Measurements from ENCODE around the gene CCDC28B. TPM values are rescaled to one million over a fixed set of nuclear protein-coding genes. Genes with fewer than 3 reads are reported as not detected.
A peak's percentile ranks its signal among the peaks of the same experiment; 100 is the strongest.

CCDC28B gene
- polyA plus RNA-seq (2011; rRNA removed) (1.1 and 1.2 TPM in 2 replicates), polyA plus RNA-seq (2017; fragmentation: RNase III; extraction: RNeasy Plus Mini Kit Qiagen cat#74134 plus additional on column Dnase treatment) (3.3 to 4.6 TPM (median 4.4 TPM) in 3 replicates), polyA minus RNA-seq (2011; rRNA and poly(A)+ RNA removed) (0.24 and 0.79 TPM in 2 replicates)
- 2.4 and 3.3 TPM in 2 replicates for polyA plus RNA-seq (2012; cell fraction: cytosol; rRNA removed)
- polyA plus RNA-seq (2012; cell fraction: nucleus; rRNA removed): 1.7 and 2.3 TPM in 2 replicates

DNA sequence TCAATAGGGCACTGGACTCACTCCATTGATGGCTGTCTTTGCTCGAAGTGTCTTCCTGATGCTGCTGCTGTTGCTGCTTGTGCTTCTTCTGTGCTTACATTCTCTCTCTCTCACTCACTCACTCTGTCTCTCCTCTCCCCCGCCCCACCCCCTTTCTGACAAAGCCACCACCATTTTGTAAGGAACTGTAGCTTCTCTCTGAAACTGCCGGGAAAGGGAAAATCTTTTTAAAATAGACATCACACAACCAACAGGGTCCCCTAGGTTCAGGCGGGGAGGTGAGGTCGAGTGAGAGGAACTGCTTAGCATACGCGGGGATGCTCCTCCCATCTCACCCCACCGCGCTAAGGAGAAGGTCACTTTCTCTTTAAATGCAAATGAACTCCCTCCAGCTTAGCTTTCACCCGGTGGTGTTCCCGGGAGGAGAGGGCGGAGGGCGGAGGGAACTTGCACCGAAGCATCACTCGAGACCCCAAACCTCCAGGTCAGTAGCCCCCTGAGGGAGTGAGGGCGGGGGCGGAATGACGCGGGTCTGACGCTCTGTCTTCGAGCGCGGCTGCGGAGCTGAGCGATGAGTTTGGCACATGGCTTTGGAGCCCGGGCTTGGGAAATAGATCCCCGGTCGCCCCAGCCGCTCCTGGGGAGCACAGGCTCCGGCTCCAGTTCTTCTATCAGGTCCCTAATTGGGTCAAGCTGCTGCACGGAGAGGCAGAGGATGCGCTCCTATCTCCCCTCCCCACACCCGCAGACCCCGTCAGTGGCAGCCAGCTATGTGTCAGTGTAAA is at the start of gene CCDC28B:
TSS of gene CCDC28B (plus strand) at position 370 of the 785 bp plus-strand sequence. CDS start 1,341 bp downstream, outside the sequence.
- 0 out of 3 replicates have a peak, but pooled peaks cover 5% of the 10 kb centered on the region for H3K4me1 ChIP-seq
- H3K27ac ChIP-seq: peak within 1 kb of the TSS; percentile 15 to 77; a peak in 5 of 6 replicates
- ChIA-PET POLR2A (interaction anchor here (1.1 to 2.6 kb wide), 3 partner anchors 21 to 136 kb away, joined by 3 to 16 read pairs (median 5); partner anchors contain the start of genes MARCKSL1, TMEM39B and TXLNA), CTCF (interaction anchor here (1.2 to 3.1 kb wide), 4 partner anchors 9 to 48 kb away, joined by 3 to 14 read pairs (median 6); no protein-coding TSS in a partner anchor)
- 12% methylated on average over 13 of the region's 34 CpGs for WGBS (ENCODE audit: missing lambda C conversion rate)
- peak in 1 of 2 experiments; percentile 49 for DNase-seq (ENCODE audit: low read depth in 1 of 2, low spot score in 1 of 2)
- FAIRE-seq: no peak
- peak within 1 kb of the TSS; percentile 35 for H3K4me3 ChIP-seq
- peak within 1 kb of the TSS; percentile 63 for H3K4me2 ChIP-seq
- peak; percentile 48 to 53 for ATAC-seq
- H3K9me3 ChIP-seq: no peaks in the 10 kb centered on the region
- TF ChIP-seq, protein P1, sequence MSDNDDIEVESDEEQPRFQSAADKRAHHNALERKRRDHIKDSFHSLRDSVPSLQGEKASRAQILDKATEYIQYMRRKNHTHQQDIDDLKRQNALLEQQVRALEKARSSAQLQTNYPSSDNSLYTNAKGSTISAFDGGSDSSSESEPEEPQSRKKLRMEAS (IDR thresholded peaks at IDR 0.05): peak; percentile 83
- TF ChIP-seq POLR2A (IDR thresholded peaks at IDR 0.05; ENCODE audit: low read length): no peak
- no peak for TF ChIP-seq JUNB (IDR thresholded peaks at IDR 0.05)
- TF ChIP-seq MYC (IDR thresholded peaks at IDR 0.05; ENCODE audit: borderline replicate concordance, low read length): no peak
- TF ChIP-seq KDM5A (IDR thresholded peaks at IDR 0.05): no peak
- TF ChIP-seq, protein P2, sequence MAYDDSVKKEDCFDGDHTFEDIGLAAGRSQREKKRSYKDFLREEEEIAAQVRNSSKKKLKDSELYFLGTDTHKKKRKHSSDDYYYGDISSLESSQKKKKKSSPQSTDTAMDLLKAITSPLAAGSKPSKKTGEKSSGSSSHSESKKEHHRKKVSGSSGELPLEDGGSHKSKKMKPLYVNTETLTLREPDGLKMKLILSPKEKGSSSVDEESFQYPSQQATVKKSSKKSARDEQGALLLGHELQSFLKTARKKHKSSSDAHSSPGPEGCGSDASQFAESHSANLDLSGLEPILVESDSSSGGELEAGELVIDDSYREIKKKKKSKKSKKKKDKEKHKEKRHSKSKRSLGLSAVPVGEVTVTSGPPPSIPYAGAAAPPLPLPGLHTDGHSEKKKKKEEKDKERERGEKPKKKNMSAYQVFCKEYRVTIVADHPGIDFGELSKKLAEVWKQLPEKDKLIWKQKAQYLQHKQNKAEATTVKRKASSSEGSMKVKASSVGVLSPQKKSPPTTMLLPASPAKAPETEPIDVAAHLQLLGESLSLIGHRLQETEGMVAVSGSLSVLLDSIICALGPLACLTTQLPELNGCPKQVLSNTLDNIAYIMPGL (CRISPR knock-in tag; IDR thresholded peaks at IDR 0.05; ENCODE audit: borderline replicate concordance): no peak
- TF ChIP-seq CBX2 (IDR thresholded peaks at IDR 0.05; ENCODE audit: borderline replicate concordance, low read depth): no peak
- TF ChIP-seq ZFP36 (IDR thresholded peaks at IDR 0.05; ENCODE audit: borderline replicate concordance, partially characterized antibody): no peak
- TF ChIP-seq, protein P3, sequence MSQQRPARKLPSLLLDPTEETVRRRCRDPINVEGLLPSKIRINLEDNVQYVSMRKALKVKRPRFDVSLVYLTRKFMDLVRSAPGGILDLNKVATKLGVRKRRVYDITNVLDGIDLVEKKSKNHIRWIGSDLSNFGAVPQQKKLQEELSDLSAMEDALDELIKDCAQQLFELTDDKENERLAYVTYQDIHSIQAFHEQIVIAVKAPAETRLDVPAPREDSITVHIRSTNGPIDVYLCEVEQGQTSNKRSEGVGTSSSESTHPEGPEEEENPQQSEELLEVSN (IDR thresholded peaks at IDR 0.05; ENCODE audit: borderline replicate concordance, low read depth): peak; percentile 82; the same call in 1 of the 2 replicates
- TF ChIP-seq, protein P4, sequence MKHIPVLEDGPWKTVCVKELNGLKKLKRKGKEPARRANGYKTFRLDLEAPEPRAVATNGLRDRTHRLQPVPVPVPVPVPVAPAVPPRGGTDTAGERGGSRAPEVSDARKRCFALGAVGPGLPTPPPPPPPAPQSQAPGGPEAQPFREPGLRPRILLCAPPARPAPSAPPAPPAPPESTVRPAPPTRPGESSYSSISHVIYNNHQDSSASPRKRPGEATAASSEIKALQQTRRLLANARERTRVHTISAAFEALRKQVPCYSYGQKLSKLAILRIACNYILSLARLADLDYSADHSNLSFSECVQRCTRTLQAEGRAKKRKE (CRISPR knock-in tag; IDR thresholded peaks at IDR 0.05; ENCODE audit: low read depth): peak; percentile 67; the same call in 1 of the 2 replicates

DNA sequence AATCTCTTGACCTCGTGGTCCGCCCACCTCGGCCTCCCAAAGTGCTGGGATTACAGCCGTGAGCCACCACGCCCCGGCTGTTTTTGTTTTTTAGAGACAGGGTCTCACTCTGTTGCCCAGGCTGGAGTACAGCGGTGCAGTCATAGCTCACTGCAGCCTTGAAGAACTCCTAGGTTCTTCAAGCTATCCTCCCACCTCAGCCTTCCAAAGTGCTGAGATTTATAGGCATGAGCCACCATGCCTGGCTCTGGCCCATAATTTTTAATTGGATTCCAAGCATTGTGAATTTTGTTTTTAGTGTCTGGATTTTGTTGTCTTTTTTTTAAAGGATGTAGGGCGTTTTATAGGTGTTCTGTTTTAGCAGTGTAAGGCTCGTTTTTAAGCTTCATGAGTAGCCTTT is 49.5 kb upstream of the CCDC28B start:
- FAIRE-seq: no peak
- 80% methylated on average over 8 of the region's 9 CpGs for WGBS (ENCODE audit: missing lambda C conversion rate)
- DNase-seq (ENCODE audit: low read depth in 1 of 2, low spot score in 1 of 2): no peak
- peaks cover 3% of the 10 kb centered on the region; the same call in 1 of the 3 replicates for H3K4me1 ChIP-seq
- ChIA-PET POLR2A (no interaction called here), CTCF (interaction anchor here (0.6 to 1.8 kb wide), 4 partner anchors 9 to 59 kb away, joined by 3 to 7 read pairs (median 3); partner anchors contain the start of gene KPNA6)
- ATAC-seq: no peak
- no peak overlapping the region for H3K27ac ChIP-seq
- H3K9me3 ChIP-seq: peaks cover 9% of the 10 kb centered on the region; the same call in 1 of the 3 replicates
- H3K4me2 ChIP-seq: no peak overlapping the region
- no peak overlapping the region for H3K4me3 ChIP-seq
- TF ChIP-seq, protein P5, sequence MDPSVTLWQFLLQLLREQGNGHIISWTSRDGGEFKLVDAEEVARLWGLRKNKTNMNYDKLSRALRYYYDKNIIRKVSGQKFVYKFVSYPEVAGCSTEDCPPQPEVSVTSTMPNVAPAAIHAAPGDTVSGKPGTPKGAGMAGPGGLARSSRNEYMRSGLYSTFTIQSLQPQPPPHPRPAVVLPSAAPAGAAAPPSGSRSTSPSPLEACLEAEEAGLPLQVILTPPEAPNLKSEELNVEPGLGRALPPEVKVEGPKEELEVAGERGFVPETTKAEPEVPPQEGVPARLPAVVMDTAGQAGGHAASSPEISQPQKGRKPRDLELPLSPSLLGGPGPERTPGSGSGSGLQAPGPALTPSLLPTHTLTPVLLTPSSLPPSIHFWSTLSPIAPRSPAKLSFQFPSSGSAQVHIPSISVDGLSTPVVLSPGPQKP (IDR thresholded peaks at IDR 0.05; ENCODE audit: low read depth, low read length): no peak
- TF ChIP-seq NFE2L2 (conservative IDR thresholded peaks at IDR 0.05; ENCODE audit: low read length) (no peak), RNF2 (IDR thresholded peaks at IDR 0.05; ENCODE audit: borderline replicate concordance, low read depth) (no peak), HOXB5 (CRISPR knock-in tag; IDR thresholded peaks at IDR 0.05) (no peak), HOXA7 (CRISPR knock-in tag; IDR thresholded peaks at IDR 0.05) (no peak), GATA3 (IDR thresholded peaks at IDR 0.05; ENCODE audit: borderline replicate concordance) (no peak), PHF8 (IDR thresholded peaks at IDR 0.05; ENCODE audit: borderline replicate concordance, low read depth) (no peak)
- TF ChIP-seq, protein P6, sequence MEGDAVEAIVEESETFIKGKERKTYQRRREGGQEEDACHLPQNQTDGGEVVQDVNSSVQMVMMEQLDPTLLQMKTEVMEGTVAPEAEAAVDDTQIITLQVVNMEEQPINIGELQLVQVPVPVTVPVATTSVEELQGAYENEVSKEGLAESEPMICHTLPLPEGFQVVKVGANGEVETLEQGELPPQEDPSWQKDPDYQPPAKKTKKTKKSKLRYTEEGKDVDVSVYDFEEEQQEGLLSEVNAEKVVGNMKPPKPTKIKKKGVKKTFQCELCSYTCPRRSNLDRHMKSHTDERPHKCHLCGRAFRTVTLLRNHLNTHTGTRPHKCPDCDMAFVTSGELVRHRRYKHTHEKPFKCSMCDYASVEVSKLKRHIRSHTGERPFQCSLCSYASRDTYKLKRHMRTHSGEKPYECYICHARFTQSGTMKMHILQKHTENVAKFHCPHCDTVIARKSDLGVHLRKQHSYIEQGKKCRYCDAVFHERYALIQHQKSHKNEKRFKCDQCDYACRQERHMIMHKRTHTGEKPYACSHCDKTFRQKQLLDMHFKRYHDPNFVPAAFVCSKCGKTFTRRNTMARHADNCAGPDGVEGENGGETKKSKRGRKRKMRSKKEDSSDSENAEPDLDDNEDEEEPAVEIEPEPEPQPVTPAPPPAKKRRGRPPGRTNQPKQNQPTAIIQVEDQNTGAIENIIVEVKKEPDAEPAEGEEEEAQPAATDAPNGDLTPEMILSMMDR (IDR thresholded peaks at IDR 0.05): no peak
- TF ChIP-seq, protein P7, sequence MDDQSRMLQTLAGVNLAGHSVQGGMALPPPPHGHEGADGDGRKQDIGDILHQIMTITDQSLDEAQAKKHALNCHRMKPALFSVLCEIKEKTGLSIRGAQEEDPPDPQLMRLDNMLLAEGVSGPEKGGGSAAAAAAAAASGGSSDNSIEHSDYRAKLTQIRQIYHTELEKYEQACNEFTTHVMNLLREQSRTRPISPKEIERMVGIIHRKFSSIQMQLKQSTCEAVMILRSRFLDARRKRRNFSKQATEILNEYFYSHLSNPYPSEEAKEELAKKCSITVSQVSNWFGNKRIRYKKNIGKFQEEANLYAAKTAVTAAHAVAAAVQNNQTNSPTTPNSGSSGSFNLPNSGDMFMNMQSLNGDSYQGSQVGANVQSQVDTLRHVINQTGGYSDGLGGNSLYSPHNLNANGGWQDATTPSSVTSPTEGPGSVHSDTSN (IDR thresholded peaks at IDR 0.05): no peak
- TF ChIP-seq, protein P8, sequence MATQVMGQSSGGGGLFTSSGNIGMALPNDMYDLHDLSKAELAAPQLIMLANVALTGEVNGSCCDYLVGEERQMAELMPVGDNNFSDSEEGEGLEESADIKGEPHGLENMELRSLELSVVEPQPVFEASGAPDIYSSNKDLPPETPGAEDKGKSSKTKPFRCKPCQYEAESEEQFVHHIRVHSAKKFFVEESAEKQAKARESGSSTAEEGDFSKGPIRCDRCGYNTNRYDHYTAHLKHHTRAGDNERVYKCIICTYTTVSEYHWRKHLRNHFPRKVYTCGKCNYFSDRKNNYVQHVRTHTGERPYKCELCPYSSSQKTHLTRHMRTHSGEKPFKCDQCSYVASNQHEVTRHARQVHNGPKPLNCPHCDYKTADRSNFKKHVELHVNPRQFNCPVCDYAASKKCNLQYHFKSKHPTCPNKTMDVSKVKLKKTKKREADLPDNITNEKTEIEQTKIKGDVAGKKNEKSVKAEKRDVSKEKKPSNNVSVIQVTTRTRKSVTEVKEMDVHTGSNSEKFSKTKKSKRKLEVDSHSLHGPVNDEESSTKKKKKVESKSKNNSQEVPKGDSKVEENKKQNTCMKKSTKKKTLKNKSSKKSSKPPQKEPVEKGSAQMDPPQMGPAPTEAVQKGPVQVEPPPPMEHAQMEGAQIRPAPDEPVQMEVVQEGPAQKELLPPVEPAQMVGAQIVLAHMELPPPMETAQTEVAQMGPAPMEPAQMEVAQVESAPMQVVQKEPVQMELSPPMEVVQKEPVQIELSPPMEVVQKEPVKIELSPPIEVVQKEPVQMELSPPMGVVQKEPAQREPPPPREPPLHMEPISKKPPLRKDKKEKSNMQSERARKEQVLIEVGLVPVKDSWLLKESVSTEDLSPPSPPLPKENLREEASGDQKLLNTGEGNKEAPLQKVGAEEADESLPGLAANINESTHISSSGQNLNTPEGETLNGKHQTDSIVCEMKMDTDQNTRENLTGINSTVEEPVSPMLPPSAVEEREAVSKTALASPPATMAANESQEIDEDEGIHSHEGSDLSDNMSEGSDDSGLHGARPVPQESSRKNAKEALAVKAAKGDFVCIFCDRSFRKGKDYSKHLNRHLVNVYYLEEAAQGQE (IDR thresholded peaks at IDR 0.05): no peak

All from A549 (cell line).